ENCODE results near the gene DMRTC2. TPM values are rescaled to one million over a fixed set of nuclear protein-coding genes. Genes with fewer than 3 reads are reported as not detected.
A peak's percentile ranks its signal among the peaks of the same experiment; 100 is the strongest.

DMRTC2 gene
- total and polyA plus RNA-seq, 2 of the 13 experiments (the other 11 are each of a cell fraction or from before 2014, with no cell fraction given) = not detected

- TF ChIP-seq XBP1 (CRISPR knock-in tag; IDR thresholded peaks at IDR 0.05) = 0 out of 2 replicates have a peak, but pooled peaks have one; percentile 39
- peak; percentile 80; the same call in 1 of the 2 replicates for TF ChIP-seq KDM5B (CRISPR knock-in tag; IDR thresholded peaks at IDR 0.05; ENCODE audit: borderline replicate concordance)
- no peak for TF ChIP-seq ZNF124 (CRISPR knock-in tag; IDR thresholded peaks at IDR 0.05)
- TF ChIP-seq ZFP90 (CRISPR knock-in tag; IDR thresholded peaks at IDR 0.05; ENCODE audit: borderline replicate concordance) = no peak
- no peak for TF ChIP-seq SRSF4 (IDR thresholded peaks at IDR 0.05; ENCODE audit: low read depth, low read length, poor library complexity, severe bottlenecking)
- no peak for TF ChIP-seq RORA (CRISPR knock-in tag; IDR thresholded peaks at IDR 0.05)
- TF ChIP-seq MTF1 (CRISPR knock-in tag; IDR thresholded peaks at IDR 0.05) = no peak
- TF ChIP-seq KIAA2018 (CRISPR knock-in tag; IDR thresholded peaks at IDR 0.05; ENCODE audit: borderline replicate concordance) = no peak
- TF ChIP-seq ZNF12 (CRISPR knock-in tag; IDR thresholded peaks at IDR 0.05) = no peak
- no peak for TF ChIP-seq ZEB1 (IDR thresholded peaks at IDR 0.05; ENCODE audit: insufficient replicate concordance, low read depth)
- TF ChIP-seq MED13 (CRISPR knock-in tag; IDR thresholded peaks at IDR 0.05) = peak; percentile 77; the same call in 1 of the 2 replicates
- TF ChIP-seq ZNF253 (CRISPR knock-in tag; IDR thresholded peaks at IDR 0.05; ENCODE audit: borderline replicate concordance) = no peak
- TF ChIP-seq RBFOX2 (IDR thresholded peaks at IDR 0.05; ENCODE audit: low read depth, low read length) = peak; percentile 100
- TF ChIP-seq HNF1A (IDR thresholded peaks at IDR 0.05; ENCODE audit: low read depth) = peak; percentile 45; the same call in 1 of the 2 replicates
- TF ChIP-seq HNF1A (CRISPR knock-in tag; IDR thresholded peaks at IDR 0.05; ENCODE audit: borderline replicate concordance) = peak; percentile 66
Measured at GRCh38 chr19:41859618-41860418, 15.0 kb downstream of the DMRTC2 start, which contains the start of gene RPS19 (continued).
